ENCODE results near the gene PRKAB1.

PRKAB1 gene

GRCh38 chr12:119666226-119666795, 1.6 kb upstream of the PRKAB1 start:
- no peaks in the 10 kb centered on the region for H3K36me3 ChIP-seq (ENCODE audit: control insufficient read depth, insufficient read depth, low read length)
- H3K4me1 ChIP-seq (ENCODE audit: control insufficient read depth, insufficient read depth, low read length) = peaks cover 22% of the 10 kb centered on the region
- H3K9ac ChIP-seq (ENCODE audit: low read length) = no peak overlapping the region
- no peaks in the 10 kb centered on the region for H3K27me3 ChIP-seq (ENCODE audit: control insufficient read depth, insufficient read depth, low read length)
- no peak overlapping the region for H3K4me3 ChIP-seq (ENCODE audit: low read length)
- H3K9me3 ChIP-seq (ENCODE audit: control insufficient read depth, low read length) = no peaks in the 10 kb centered on the region

- Histone ChIP-seq H3K27me3 (ENCODE audit: control insufficient read depth, insufficient read depth, low read length) (no peaks in the 10 kb centered on the region), H3K36me3 (ENCODE audit: control insufficient read depth, insufficient read depth, low read length) (no peaks in the 10 kb centered on the region), H3K4me3 (ENCODE audit: low read length) (no peak overlapping the region), H3K4me1 (ENCODE audit: control insufficient read depth, insufficient read depth, low read length) (peaks cover 25% of the 10 kb centered on the region), H3K9ac (ENCODE audit: low read length) (peak overlapping the region; percentile 40), H3K9me3 (ENCODE audit: control insufficient read depth, low read length) (no peaks in the 10 kb centered on the region)
Measured at GRCh38 chr12:119666900-119667576, 895 bp upstream of the PRKAB1 start.

GRCh38 chr12:119668324-119668841, 450 bp downstream of the PRKAB1 start:
- Histone ChIP-seq H3K4me1 (ENCODE audit: control insufficient read depth, insufficient read depth, low read length) (peaks cover 39% of the 10 kb centered on the region), H3K4me3 (ENCODE audit: low read length) (peak overlapping the region; percentile 87), H3K9me3 (ENCODE audit: control insufficient read depth, low read length) (no peaks in the 10 kb centered on the region), H3K27me3 (ENCODE audit: control insufficient read depth, insufficient read depth, low read length) (no peaks in the 10 kb centered on the region), H3K9ac (ENCODE audit: low read length) (peak overlapping the region; percentile 99), H3K36me3 (ENCODE audit: control insufficient read depth, insufficient read depth, low read length) (no peaks in the 10 kb centered on the region)

GRCh38 chr12:119669744-119670472, 2.0 kb downstream of the PRKAB1 start:
- no peaks in the 10 kb centered on the region for H3K27me3 ChIP-seq (ENCODE audit: control insufficient read depth, insufficient read depth, low read length)
- no peak overlapping the region for H3K4me3 ChIP-seq (ENCODE audit: low read length)
- peaks cover 46% of the 10 kb centered on the region for H3K4me1 ChIP-seq (ENCODE audit: control insufficient read depth, insufficient read depth, low read length)
- no peaks in the 10 kb centered on the region for H3K9me3 ChIP-seq (ENCODE audit: control insufficient read depth, low read length)
- no peaks in the 10 kb centered on the region for H3K36me3 ChIP-seq (ENCODE audit: control insufficient read depth, insufficient read depth, low read length)
- H3K9ac ChIP-seq (ENCODE audit: low read length) = peak overlapping the region; percentile 34

- Histone ChIP-seq H3K36me3 (ENCODE audit: control insufficient read depth, insufficient read depth, low read length) (no peaks in the 10 kb centered on the region), H3K9ac (ENCODE audit: low read length) (no peak overlapping the region), H3K4me3 (ENCODE audit: low read length) (no peak overlapping the region), H3K27me3 (ENCODE audit: control insufficient read depth, insufficient read depth, low read length) (no peaks in the 10 kb centered on the region), H3K4me1 (ENCODE audit: control insufficient read depth, insufficient read depth, low read length) (peaks cover 46% of the 10 kb centered on the region), H3K9me3 (ENCODE audit: control insufficient read depth, low read length) (no peaks in the 10 kb centered on the region)
Measured at GRCh38 chr12:119671070-119671469, 3.1 kb downstream of the PRKAB1 start.

- Histone ChIP-seq H3K4me1 (ENCODE audit: control insufficient read depth, insufficient read depth, low read length) (peaks cover 45% of the 10 kb centered on the region), H3K9ac (ENCODE audit: low read length) (no peak overlapping the region), H3K9me3 (ENCODE audit: control insufficient read depth, low read length) (no peaks in the 10 kb centered on the region), H3K36me3 (ENCODE audit: control insufficient read depth, insufficient read depth, low read length) (peaks cover 4% of the 10 kb centered on the region), H3K4me3 (ENCODE audit: low read length) (no peak overlapping the region), H3K27me3 (ENCODE audit: control insufficient read depth, insufficient read depth, low read length) (no peaks in the 10 kb centered on the region)
Measured at GRCh38 chr12:119672194-119672593, 4.3 kb downstream of the PRKAB1 start.

GRCh38 chr12:119673634-119674033, 5.7 kb downstream of the PRKAB1 start:
- Histone ChIP-seq H3K36me3 (ENCODE audit: control insufficient read depth, insufficient read depth, low read length) (peaks cover 6% of the 10 kb centered on the region), H3K4me1 (ENCODE audit: control insufficient read depth, insufficient read depth, low read length) (peaks cover 41% of the 10 kb centered on the region)

GRCh38 chr12:119674560-119674959, 6.6 kb downstream of the PRKAB1 start:
- H3K4me3 ChIP-seq (ENCODE audit: low read length) = no peak overlapping the region
- no peak overlapping the region for H3K9ac ChIP-seq (ENCODE audit: low read length)
- H3K27me3 ChIP-seq (ENCODE audit: control insufficient read depth, insufficient read depth, low read length) = no peaks in the 10 kb centered on the region
- peaks cover 9% of the 10 kb centered on the region for H3K36me3 ChIP-seq (ENCODE audit: control insufficient read depth, insufficient read depth, low read length)
- peaks cover 44% of the 10 kb centered on the region for H3K4me1 ChIP-seq (ENCODE audit: control insufficient read depth, insufficient read depth, low read length)
- no peaks in the 10 kb centered on the region for H3K9me3 ChIP-seq (ENCODE audit: control insufficient read depth, low read length)

More at GRCh38 chr12:119673634-119674033, 5.7 kb downstream of the PRKAB1 start:
- no peak overlapping the region for H3K9ac ChIP-seq (ENCODE audit: low read length)
- no peaks in the 10 kb centered on the region for H3K9me3 ChIP-seq (ENCODE audit: control insufficient read depth, low read length)
- H3K27me3 ChIP-seq (ENCODE audit: control insufficient read depth, insufficient read depth, low read length) = no peaks in the 10 kb centered on the region
- H3K4me3 ChIP-seq (ENCODE audit: low read length) = no peak overlapping the region

- no peak overlapping the region for H3K9ac ChIP-seq (ENCODE audit: low read length)
Measured at GRCh38 chr12:119676022-119676421, 8.1 kb downstream of the PRKAB1 start.

GRCh38 chr12:119676573-119676972, 8.6 kb downstream of the PRKAB1 start:
- Histone ChIP-seq H3K9me3 (ENCODE audit: control insufficient read depth, low read length) (no peaks in the 10 kb centered on the region), H3K27me3 (ENCODE audit: control insufficient read depth, insufficient read depth, low read length) (no peaks in the 10 kb centered on the region), H3K9ac (ENCODE audit: low read length) (no peak overlapping the region), H3K4me1 (ENCODE audit: control insufficient read depth, insufficient read depth, low read length) (peaks cover 31% of the 10 kb centered on the region), H3K36me3 (ENCODE audit: control insufficient read depth, insufficient read depth, low read length) (peaks cover 23% of the 10 kb centered on the region), H3K4me3 (ENCODE audit: low read length) (no peak overlapping the region)

More at GRCh38 chr12:119676022-119676421, 8.1 kb downstream of the PRKAB1 start:
- H3K36me3 ChIP-seq (ENCODE audit: control insufficient read depth, insufficient read depth, low read length) = peaks cover 23% of the 10 kb centered on the region
- H3K4me1 ChIP-seq (ENCODE audit: control insufficient read depth, insufficient read depth, low read length) = peaks cover 29% of the 10 kb centered on the region
- H3K27me3 ChIP-seq (ENCODE audit: control insufficient read depth, insufficient read depth, low read length) = no peaks in the 10 kb centered on the region
- H3K9me3 ChIP-seq (ENCODE audit: control insufficient read depth, low read length) = no peaks in the 10 kb centered on the region
- H3K4me3 ChIP-seq (ENCODE audit: low read length) = no peak overlapping the region

GRCh38 chr12:119678459-119678858, 10.5 kb downstream of the PRKAB1 start:
- no peak overlapping the region for H3K4me3 ChIP-seq (ENCODE audit: low read length)
- peaks cover 28% of the 10 kb centered on the region for H3K4me1 ChIP-seq (ENCODE audit: control insufficient read depth, insufficient read depth, low read length)
- H3K36me3 ChIP-seq (ENCODE audit: control insufficient read depth, insufficient read depth, low read length) = peaks cover 23% of the 10 kb centered on the region
- no peaks in the 10 kb centered on the region for H3K27me3 ChIP-seq (ENCODE audit: control insufficient read depth, insufficient read depth, low read length)
- no peaks in the 10 kb centered on the region for H3K9me3 ChIP-seq (ENCODE audit: control insufficient read depth, low read length)
- no peak overlapping the region for H3K9ac ChIP-seq (ENCODE audit: low read length)

GRCh38 chr12:119679081-119679480, 11.1 kb downstream of the PRKAB1 start:
- H3K4me3 ChIP-seq (ENCODE audit: low read length) = no peak overlapping the region
- H3K9me3 ChIP-seq (ENCODE audit: control insufficient read depth, low read length) = no peaks in the 10 kb centered on the region
- H3K27me3 ChIP-seq (ENCODE audit: control insufficient read depth, insufficient read depth, low read length) = no peaks in the 10 kb centered on the region
- H3K36me3 ChIP-seq (ENCODE audit: control insufficient read depth, insufficient read depth, low read length) = peaks cover 23% of the 10 kb centered on the region
- H3K4me1 ChIP-seq (ENCODE audit: control insufficient read depth, insufficient read depth, low read length) = peaks cover 28% of the 10 kb centered on the region
- no peak overlapping the region for H3K9ac ChIP-seq (ENCODE audit: low read length)
